ENCODE measurements around the gene SETD4. TPM values are rescaled to one million over a fixed set of nuclear protein-coding genes. Genes with fewer than 3 reads are reported as not detected.

SETD4 gene
- total and polyA plus RNA-seq, 2 of the 13 experiments (the other 11 are each of a cell fraction or from before 2014, with no cell fraction given), result 7.1 to 14.4 TPM

GRCh38 chr21:35996217-35996616, 64.1 kb downstream of the SETD4 start:
- no peak overlapping the region for H2AFZ ChIP-seq (ENCODE audit: low read length)
- intact Hi-C loops (cut with micrococcal nuclease; ENCODE audit: unreplicated experiment) (no loop called here), in situ Hi-C loops (cut with HindIII; ENCODE audit: extremely low pct_ligation_motif_present, low pct_unique_long_range_greater_than_20kb) (no loop called here)
- H3K9ac ChIP-seq (ENCODE audit: insufficient read depth, low read depth, low read length), result no peak overlapping the region
- H3K9me3 ChIP-seq (ENCODE audit: low read length), result no peaks in the 10 kb centered on the region
- peaks cover 47% of the 10 kb centered on the region for H3K4me1 ChIP-seq (ENCODE audit: insufficient read depth, low read length)
- H3K36me3 ChIP-seq (replicated peaks in 1 of 2; ENCODE audit: control insufficient read depth in 1 of 2, insufficient read depth in 2 of 2, low read length in 2 of 2), result no peaks in the 10 kb centered on the region
- H3K27me3 ChIP-seq (ENCODE audit: control insufficient read depth in 1 of 2, insufficient read depth in 2 of 2, low read length in 2 of 2), result peaks cover 0 to 4% of the 10 kb centered on the region in 2 experiments; a peak in 1 of 5 replicates
- H3K4me2 ChIP-seq (ENCODE audit: low read depth, low read length), result no peak overlapping the region
- H3K4me3 ChIP-seq (replicated peaks in 1 of 3; ENCODE audit: insufficient read depth in 1 of 3, low read depth in 2 of 3, low read length in 3 of 3), result no peak overlapping the region
- H4K20me1 ChIP-seq (ENCODE audit: insufficient read depth, low read length), result no peaks in the 10 kb centered on the region
- POLR2A ChIA-PET, result no interaction called here
- no TSS peak for BruUV-seq (replicated peaks)
- FAIRE-seq, result no peak
- no peak overlapping the region for H3K27ac ChIP-seq (ENCODE audit: extremely low read length, insufficient read depth, low read length)
- no peak for DNase-seq (ENCODE audit: low spot score)
- CTCF ChIA-PET (ENCODE audit: low intra/inter-chr PET ratio, low total read pairs), result no interaction called here
- ATAC-seq, result no peak
- no peaks in the 10 kb centered on the region for H3K79me2 ChIP-seq (ENCODE audit: insufficient read depth, low read length)
- TF ChIP-seq DPF2 (CRISPR knock-in tag; IDR thresholded peaks at IDR 0.05; ENCODE audit: borderline replicate concordance, low read depth) (no peak), HIC2 (CRISPR knock-in tag; IDR thresholded peaks at IDR 0.05; ENCODE audit: low read depth) (no peak), AHR (CRISPR knock-in tag; IDR thresholded peaks at IDR 0.05) (no peak), ZNF235 (CRISPR knock-in tag; IDR thresholded peaks at IDR 0.05; ENCODE audit: borderline replicate concordance) (no peak), ZFAT (CRISPR knock-in tag; conservative IDR thresholded peaks at IDR 0.05) (no peak), POLR2A (IDR thresholded peaks at IDR 0.05; ENCODE audit: insufficient read depth in 1 of 2, low read depth in 2 of 2, low read length in 2 of 2) (no peak), ZNF839 (CRISPR knock-in tag; IDR thresholded peaks at IDR 0.05; ENCODE audit: borderline replicate concordance) (no peak), ZNF441 (CRISPR knock-in tag; IDR thresholded peaks at IDR 0.05; ENCODE audit: borderline replicate concordance) (no peak), ZNF589 (CRISPR knock-in tag; conservative IDR thresholded peaks at IDR 0.05) (no peak), IRF1 (CRISPR knock-in tag; IDR thresholded peaks at IDR 0.05; ENCODE audit: low read depth) (no peak), HES4 (CRISPR knock-in tag; IDR thresholded peaks at IDR 0.05; ENCODE audit: borderline replicate concordance) (no peak), NFYC (CRISPR knock-in tag; IDR thresholded peaks at IDR 0.05) (no peak)
- TF ChIP-seq, protein P1, sequence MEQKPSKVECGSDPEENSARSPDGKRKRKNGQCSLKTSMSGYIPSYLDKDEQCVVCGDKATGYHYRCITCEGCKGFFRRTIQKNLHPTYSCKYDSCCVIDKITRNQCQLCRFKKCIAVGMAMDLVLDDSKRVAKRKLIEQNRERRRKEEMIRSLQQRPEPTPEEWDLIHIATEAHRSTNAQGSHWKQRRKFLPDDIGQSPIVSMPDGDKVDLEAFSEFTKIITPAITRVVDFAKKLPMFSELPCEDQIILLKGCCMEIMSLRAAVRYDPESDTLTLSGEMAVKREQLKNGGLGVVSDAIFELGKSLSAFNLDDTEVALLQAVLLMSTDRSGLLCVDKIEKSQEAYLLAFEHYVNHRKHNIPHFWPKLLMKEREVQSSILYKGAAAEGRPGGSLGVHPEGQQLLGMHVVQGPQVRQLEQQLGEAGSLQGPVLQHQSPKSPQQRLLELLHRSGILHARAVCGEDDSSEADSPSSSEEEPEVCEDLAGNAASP (CRISPR knock-in tag; IDR thresholded peaks at IDR 0.05; ENCODE audit: borderline replicate concordance), result no peak
- TF ChIP-seq, protein P2, sequence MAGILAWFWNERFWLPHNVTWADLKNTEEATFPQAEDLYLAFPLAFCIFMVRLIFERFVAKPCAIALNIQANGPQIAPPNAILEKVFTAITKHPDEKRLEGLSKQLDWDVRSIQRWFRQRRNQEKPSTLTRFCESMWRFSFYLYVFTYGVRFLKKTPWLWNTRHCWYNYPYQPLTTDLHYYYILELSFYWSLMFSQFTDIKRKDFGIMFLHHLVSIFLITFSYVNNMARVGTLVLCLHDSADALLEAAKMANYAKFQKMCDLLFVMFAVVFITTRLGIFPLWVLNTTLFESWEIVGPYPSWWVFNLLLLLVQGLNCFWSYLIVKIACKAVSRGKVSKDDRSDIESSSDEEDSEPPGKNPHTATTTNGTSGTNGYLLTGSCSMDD (CRISPR knock-in tag; IDR thresholded peaks at IDR 0.05), result no peak

Measured in HepG2 (cell line).